Neural cell (in vitro differentiated cells): Measurements from ENCODE around the gene ARMC12.
"Not testable (repeated sequence)": the region's sequence is repeated elsewhere in the genome, so short reads cannot be mapped to it uniquely, and the experiment has no call there.

Experiments
- EZH2 ChIP-seq: fragments of 200-600, 300-800 bp; shearing (Covaris generic), sonication (generic); IDR thresholded peaks from 2 replicates; pipeline ENCODE4 v1.6.1; 2014; ENCODE audit warnings: antibody characterized with exemption, low read length, borderline replicate concordance, mild to moderate bottlenecking; ENCODE audit not compliant: insufficient read depth, poor library complexity, severe bottlenecking
- RAD21 ChIP-seq: fragments of 450-650 bp; conservative IDR thresholded peaks from 2 replicates; pipeline ENCODE4 v1.6.1; 2014; ENCODE audit warnings: antibody characterized with exemption, mild to moderate bottlenecking, moderate library complexity
- TF ChIP-seq, protein P1 (sequence below): fragments of 450-650 bp; IDR thresholded peaks from 2 replicates; pipeline ENCODE4 v1.5.1; 2014; ENCODE audit warnings: antibody characterized with exemption, mild to moderate bottlenecking, moderate library complexity; ENCODE audit not compliant: poor library complexity, severe bottlenecking

DNA sequence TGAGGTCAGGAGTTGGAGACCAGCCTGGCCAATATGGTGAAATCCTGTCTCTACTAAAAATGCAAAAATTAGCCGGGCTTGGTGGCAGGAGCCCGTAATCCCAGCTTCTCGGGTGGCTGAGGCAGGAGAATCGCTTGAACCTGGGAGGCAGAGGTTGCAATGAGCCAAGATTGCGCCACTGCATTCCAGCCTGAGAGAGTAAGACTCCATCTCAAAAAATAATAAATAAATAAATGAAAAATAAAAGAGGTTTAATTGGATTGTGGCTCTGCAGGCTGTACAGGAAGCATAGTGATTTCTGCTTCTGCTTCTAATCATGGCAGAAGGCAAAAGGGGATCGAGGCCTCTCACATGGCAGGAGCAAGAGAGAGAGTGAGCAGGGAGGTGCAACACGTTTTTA lies 38.4 kb upstream of the ARMC12 start:
- not testable (repeated sequence) for TF ChIP-seq EZH2, RAD21
- TF ChIP-seq, protein P1, sequence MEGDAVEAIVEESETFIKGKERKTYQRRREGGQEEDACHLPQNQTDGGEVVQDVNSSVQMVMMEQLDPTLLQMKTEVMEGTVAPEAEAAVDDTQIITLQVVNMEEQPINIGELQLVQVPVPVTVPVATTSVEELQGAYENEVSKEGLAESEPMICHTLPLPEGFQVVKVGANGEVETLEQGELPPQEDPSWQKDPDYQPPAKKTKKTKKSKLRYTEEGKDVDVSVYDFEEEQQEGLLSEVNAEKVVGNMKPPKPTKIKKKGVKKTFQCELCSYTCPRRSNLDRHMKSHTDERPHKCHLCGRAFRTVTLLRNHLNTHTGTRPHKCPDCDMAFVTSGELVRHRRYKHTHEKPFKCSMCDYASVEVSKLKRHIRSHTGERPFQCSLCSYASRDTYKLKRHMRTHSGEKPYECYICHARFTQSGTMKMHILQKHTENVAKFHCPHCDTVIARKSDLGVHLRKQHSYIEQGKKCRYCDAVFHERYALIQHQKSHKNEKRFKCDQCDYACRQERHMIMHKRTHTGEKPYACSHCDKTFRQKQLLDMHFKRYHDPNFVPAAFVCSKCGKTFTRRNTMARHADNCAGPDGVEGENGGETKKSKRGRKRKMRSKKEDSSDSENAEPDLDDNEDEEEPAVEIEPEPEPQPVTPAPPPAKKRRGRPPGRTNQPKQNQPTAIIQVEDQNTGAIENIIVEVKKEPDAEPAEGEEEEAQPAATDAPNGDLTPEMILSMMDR, result not testable (repeated sequence)
